NCI-H526 (cell line): ENCODE measurements around the gene CACNA1H.
A peak's percentile ranks its signal among the peaks of the same experiment; 100 is the strongest.

Experiments
- DNase-seq, 2 experiments: peaks; one replicate each; lab custom pipeline; 2025; lab: John Stamatoyannopoulos, UW

CACNA1H gene

DNA sequence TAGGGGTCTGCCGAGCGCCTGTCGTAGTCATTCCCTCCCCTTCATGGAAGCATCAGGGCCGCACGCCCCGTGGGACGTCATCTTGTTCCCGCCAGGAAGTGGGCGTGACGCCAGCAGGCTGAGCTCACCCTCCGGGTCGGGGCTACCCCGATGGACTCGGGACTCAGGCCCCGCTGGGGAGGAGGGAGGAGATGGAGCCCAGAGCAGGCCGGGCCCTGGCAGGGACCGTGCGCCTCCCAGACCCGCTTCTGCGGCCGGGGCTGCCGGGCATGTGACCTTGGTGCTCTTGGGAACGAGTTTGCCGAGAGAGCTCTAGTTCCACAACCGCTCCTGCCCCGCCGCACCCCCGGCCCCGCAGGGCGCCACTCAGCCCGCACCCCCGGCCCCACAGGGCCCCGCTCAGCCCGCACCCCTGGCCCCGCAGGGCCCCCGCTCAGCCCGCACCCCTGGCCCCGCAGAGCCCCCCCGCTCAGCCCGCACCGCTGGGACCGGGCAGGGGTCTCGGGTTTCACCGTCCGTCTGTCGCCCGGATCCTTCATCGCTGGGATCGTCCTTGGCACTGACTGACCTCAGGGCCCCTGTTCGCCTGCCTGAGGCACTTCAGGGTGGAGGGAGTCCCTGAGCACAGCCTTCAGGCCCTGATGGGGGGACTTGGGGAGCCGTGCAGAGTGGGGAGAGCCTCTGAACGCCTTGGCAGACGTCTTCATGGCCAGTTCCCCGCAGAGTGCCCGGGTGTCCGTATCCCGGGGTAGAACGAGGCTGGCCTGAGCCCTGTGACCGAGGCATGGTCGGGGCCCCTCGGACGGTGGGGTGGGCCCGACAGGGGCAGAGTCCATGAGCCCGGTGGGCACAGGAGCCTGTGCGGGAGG is 5.8 kb downstream of the CACNA1H start:
- no peak for DNase-seq

DNA sequence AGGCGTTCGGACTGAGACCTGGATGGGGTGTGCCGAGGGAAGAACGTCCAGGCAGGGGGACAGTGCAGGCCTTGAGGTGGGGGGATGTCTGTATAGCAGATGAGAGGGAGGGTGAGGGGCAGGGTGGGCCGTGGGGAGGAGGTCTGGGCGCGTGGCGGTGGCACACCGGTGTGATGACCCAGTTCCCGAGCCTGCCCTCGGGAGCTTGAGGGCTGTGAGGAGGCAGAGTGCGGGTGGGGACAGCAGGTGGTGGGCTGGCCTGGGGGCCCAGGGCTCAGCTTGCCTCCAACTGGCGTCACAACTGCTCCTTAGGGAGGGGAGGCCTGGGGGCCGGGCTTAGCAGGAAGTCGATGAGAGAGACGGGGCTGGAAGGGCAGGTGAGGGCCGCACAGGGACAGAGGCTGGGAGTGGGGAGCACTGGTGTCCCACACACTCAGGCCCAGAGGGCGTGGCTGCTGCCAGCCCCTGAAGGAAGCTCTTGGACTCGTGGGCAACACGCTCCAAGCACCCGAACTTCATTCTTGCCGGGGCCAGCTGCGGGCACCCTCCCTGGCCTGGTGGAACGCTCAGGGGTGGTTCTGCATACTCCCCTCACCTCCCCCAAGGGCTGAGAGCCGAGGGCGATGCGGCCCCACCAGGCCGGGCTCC is 6.5 kb downstream of the CACNA1H start:
- no peak for DNase-seq

GRCh38 chr16:1159973-1160772 is 7.3 kb downstream of the CACNA1H start:
- DNase-seq: no peak

DNA sequence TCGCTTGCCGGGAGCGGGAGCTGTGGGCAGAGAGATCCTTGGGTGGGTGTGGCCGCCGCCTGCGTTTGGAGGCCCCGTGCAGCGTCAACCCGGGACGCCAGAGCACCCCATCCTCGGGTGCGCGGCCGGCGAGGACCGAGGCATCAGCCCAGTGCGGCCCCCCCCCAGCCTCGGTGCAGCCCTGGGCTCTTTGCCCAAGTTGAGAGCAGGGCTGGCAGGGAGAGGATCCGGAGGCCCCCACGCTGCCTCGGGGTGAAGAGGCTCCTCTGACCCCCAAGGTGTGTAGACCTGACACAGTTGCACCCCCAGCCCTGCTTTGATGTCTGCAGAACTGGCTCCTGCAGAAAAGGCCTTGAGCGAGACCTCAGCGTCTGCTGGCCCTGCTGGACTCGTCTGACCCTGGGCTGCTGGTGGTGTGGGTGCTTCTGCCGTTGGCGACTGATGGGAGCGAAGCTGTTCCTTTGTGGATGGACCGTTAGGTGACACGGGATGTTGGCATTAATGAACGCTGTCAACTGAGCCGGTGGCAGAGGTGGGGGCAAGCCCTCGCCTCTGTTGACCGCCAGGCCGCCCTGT is 8.0 kb downstream of the CACNA1H start:
- no peak for DNase-seq

DNA sequence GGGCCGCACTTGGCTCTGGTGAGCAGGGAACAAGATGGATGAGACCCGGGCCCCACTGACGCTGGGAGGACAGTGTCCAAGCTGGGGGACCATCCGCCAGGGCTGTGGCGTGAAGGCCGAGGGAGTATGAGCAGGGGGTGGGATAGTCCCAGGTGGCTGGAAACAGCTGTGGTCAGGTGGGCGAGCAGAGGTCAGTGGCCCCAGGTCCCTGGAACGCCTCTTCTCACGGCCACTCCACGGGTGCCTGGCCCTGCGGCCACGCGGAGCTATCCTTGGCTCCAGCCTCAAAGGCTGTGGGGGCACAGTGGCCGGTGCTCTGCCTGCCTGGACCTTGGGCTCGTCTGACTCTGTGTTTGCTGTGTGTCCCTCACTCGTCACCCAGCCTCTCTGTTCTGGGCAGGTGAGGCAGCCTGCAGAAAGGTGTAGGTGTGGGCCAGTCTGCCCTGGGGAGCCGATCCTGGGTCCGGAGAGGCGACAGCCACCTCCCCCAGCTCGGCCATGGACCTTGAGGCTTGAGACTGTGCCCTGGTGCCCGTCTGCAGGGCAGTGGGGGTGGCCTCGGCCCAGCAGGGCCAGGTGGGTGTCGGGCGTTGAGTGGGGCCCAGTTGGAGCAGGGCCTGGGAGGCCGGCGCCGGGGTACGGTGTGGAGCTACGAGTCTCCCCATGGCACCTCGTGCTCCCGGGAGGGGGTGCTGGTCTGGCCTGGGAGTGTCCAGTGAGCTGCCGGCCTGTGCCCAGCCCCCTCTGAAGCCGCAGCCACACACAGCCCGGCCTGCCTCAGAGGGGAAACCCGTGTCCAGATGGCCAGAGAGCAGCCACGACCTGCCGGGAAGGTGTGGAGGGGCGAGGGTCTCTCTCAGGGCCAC is 10.0 kb downstream of the CACNA1H start:
- DNase-seq: no peak

DNA sequence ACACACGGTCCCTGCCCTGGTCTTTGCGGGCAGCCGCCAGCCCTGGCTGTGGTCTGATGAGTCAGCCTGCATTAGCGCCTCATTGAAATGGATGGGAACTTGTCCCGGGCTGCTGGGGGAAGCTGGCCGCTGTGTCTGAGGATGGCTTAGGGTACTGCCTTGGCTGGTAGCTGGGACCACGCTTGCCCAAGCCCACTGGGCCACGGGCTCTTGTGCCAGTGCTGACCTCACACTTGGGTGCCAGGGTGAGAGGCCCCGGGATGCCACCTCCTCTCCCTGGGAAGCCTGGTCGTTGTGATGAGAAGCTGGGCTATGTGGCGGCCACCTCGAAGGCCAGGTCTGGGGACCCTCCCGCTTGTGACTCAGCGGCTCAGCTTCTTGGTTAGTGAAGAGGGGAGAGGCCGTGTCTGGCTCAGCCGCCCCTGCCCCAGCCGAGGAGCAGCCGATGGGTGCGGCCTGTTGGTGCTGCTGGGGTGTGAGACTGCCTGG is 10.7 kb downstream of the CACNA1H start:
- no peak for DNase-seq

DNA sequence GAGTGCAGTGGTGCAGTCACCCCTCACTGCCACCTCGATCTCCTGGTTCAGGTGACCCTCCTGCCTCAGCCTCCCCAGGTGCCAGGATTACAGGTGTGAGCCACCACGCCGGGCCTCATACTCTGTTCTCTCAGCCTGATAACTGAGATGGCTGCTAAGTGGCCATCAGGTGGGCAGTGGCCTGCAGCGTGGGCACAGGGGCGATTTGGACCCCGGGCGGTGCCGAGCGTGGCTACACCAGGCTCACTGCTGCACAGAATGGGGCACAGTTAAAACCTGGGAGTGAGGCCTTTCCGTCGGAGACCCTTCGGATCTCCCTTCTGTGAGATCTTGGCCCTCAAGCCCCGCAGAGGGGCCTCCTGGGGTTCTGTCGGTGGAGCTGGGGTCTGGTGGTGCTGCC is 11.5 kb downstream of the CACNA1H start:
- no peak for DNase-seq

GRCh38 chr16:1164975-1165374 is 12.1 kb downstream of the CACNA1H start:
- DNase-seq: no peak

GRCh38 chr16:1165511-1165910 is 12.6 kb downstream of the CACNA1H start:
- no peak for DNase-seq

- peak in 1 of 2 experiments; percentile 55 for DNase-seq
Observed at GRCh38 chr16:1167276-1168107, 14.6 kb downstream of the CACNA1H start.

- DNase-seq: no peak
Observed at GRCh38 chr16:1168837-1169236, 15.9 kb downstream of the CACNA1H start.

GRCh38 chr16:1169285-1170075 is 16.6 kb downstream of the CACNA1H start:
- no peak for DNase-seq

GRCh38 chr16:1170076-1170418 is 17.1 kb downstream of the CACNA1H start:
- DNase-seq: no peak

- no peak for DNase-seq
Observed at GRCh38 chr16:1171001-1171400, 18.1 kb downstream of the CACNA1H start.

DNA sequence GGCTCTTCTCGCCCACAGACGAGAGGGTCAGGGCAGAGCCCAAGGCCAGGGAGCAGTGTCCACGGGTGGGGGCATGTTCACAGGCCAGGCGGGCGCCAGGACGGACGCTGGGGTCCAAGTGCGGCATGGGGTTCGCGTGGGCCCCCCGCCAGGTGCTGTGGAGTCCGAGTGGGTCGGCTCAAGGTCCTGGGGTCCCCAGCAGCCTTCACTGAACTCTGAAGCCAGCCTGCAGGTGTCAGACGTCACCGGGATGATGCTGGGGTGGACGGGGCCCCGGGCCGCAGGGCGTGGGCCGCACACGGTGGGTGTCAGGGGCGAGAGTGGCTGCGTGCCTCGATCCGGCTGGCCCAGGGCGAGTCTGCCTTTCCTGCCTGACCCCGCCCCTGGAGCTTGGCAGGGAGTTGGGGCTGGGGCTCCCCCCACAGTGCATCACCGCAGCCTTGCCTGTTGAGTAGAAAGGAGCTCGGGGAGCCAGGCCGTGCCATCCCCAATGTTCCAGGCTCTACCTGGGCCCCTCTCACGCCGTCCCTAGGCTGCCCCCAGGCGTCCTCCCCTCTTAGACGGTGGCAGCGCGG is 19.0 kb downstream of the CACNA1H start:
- no peak for DNase-seq

GRCh38 chr16:1172651-1173050 is 19.7 kb downstream of the CACNA1H start:
- DNase-seq: no peak

DNA sequence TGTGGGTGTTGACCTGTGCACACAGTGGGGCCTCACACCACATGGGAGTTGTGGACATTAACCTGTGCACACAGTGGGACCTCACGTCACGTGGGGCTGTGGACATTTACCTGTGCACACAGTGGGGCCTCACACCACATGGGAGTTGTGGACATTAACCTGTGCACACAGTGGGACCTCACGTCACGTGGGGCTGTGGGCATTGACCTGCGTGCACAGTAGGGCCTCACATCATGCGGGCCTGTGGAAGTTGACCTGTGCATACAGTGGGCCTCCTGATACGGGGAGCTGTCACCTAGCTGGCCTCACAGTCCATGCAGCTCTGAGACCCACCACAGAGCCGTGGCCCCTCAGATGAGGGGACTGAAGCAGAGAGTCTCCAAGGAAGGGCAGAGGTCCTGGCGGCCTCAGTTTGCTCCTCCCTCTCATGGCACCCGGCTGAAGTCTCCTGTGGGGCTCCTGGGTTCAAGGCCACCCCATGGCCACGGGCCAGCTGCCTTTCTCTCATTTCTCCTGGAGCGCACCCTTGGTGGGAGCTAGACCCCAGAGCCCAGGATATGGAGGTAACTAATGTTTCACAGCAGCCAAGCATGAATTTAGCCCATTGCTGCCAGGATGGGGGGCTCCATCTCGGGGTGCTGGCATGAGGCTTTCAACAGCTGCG is 21.0 kb downstream of the CACNA1H start:
- DNase-seq: no peak

GRCh38 chr16:1174477-1175357 is 21.8 kb downstream of the CACNA1H start:
- DNase-seq: no peak
